ENCODE data around the gene TRMT2A. TPM values are rescaled to one million over a fixed set of nuclear protein-coding genes. Genes with fewer than 3 reads are reported as not detected.

The TRMT2A gene
- polyA plus RNA-seq, 1 of the 3 experiments (the other 2 are of a cell fraction), result 54.6 TPM

GRCh38 chr22:20062766-20063083 is 54.3 kb downstream of the TRMT2A start:
- H3K27ac ChIP-seq (ENCODE audit: low read depth in 2 of 2, low read length in 1 of 2), result no peak overlapping the region
- H3K79me2 ChIP-seq (ENCODE audit: insufficient read depth), result no peaks in the 10 kb centered on the region
- H2AFZ ChIP-seq (ENCODE audit: low read depth), result no peak overlapping the region
- H3K36me3 ChIP-seq (replicated peaks in 1 of 2; ENCODE audit: control insufficient read depth in 1 of 2, insufficient read depth in 2 of 2, low read length in 1 of 2), result peaks cover 0 to 9% of the 10 kb centered on the region in 2 experiments
- no peaks in the 10 kb centered on the region for H3K27me3 ChIP-seq (ENCODE audit: insufficient read depth)
- ChIA-PET POLR2A (no interaction called here), CTCF (interaction anchor here (1.1 to 1.9 kb wide), 2 partner anchors 8 to 49 kb away, joined by 3 to 7 read pairs; no protein-coding TSS in a partner anchor)
- H3K4me3 ChIP-seq (ENCODE audit: low read depth in 2 of 2, low read length in 1 of 2), result no peak overlapping the region
- TF ChIP-seq, protein P1, sequence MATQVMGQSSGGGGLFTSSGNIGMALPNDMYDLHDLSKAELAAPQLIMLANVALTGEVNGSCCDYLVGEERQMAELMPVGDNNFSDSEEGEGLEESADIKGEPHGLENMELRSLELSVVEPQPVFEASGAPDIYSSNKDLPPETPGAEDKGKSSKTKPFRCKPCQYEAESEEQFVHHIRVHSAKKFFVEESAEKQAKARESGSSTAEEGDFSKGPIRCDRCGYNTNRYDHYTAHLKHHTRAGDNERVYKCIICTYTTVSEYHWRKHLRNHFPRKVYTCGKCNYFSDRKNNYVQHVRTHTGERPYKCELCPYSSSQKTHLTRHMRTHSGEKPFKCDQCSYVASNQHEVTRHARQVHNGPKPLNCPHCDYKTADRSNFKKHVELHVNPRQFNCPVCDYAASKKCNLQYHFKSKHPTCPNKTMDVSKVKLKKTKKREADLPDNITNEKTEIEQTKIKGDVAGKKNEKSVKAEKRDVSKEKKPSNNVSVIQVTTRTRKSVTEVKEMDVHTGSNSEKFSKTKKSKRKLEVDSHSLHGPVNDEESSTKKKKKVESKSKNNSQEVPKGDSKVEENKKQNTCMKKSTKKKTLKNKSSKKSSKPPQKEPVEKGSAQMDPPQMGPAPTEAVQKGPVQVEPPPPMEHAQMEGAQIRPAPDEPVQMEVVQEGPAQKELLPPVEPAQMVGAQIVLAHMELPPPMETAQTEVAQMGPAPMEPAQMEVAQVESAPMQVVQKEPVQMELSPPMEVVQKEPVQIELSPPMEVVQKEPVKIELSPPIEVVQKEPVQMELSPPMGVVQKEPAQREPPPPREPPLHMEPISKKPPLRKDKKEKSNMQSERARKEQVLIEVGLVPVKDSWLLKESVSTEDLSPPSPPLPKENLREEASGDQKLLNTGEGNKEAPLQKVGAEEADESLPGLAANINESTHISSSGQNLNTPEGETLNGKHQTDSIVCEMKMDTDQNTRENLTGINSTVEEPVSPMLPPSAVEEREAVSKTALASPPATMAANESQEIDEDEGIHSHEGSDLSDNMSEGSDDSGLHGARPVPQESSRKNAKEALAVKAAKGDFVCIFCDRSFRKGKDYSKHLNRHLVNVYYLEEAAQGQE (IDR thresholded peaks at IDR 0.05; ENCODE audit: low read depth, low read length), result no peak
- TF ChIP-seq FOXM1 (IDR thresholded peaks at IDR 0.05; ENCODE audit: low read depth) (no peak), RFX5 (IDR thresholded peaks at IDR 0.05; ENCODE audit: low read length) (no peak), YY1 (IDR thresholded peaks at IDR 0.05; ENCODE audit: low read depth) (no peak), POLR2AphosphoS5 (IDR thresholded peaks at IDR 0.05; ENCODE audit: low read depth, low read length) (no peak), TAF1 (IDR thresholded peaks at IDR 0.05; ENCODE audit: borderline replicate concordance, low read depth, low read length) (no peak), GATA2 (CRISPR knock-in tag; IDR thresholded peaks at IDR 0.05) (no peak), NFIC (IDR thresholded peaks at IDR 0.05; ENCODE audit: borderline replicate concordance) (no peak), SMC3 (IDR thresholded peaks at IDR 0.05; ENCODE audit: low read depth, low read length) (no peak), SIN3A (IDR thresholded peaks at IDR 0.05; ENCODE audit: borderline replicate concordance, low read depth, low read length) (no peak), ZBTB33 (IDR thresholded peaks at IDR 0.05; ENCODE audit: borderline replicate concordance, low read depth) (no peak), FOXJ3 (CRISPR knock-in tag; IDR thresholded peaks at IDR 0.05) (no peak)
- TF ChIP-seq, protein P2, sequence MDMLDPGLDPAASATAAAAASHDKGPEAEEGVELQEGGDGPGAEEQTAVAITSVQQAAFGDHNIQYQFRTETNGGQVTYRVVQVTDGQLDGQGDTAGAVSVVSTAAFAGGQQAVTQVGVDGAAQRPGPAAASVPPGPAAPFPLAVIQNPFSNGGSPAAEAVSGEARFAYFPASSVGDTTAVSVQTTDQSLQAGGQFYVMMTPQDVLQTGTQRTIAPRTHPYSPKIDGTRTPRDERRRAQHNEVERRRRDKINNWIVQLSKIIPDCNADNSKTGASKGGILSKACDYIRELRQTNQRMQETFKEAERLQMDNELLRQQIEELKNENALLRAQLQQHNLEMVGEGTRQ (IDR thresholded peaks at IDR 0.05; ENCODE audit: borderline replicate concordance, low read depth, low read length), result no peak
- TF ChIP-seq, protein P3, sequence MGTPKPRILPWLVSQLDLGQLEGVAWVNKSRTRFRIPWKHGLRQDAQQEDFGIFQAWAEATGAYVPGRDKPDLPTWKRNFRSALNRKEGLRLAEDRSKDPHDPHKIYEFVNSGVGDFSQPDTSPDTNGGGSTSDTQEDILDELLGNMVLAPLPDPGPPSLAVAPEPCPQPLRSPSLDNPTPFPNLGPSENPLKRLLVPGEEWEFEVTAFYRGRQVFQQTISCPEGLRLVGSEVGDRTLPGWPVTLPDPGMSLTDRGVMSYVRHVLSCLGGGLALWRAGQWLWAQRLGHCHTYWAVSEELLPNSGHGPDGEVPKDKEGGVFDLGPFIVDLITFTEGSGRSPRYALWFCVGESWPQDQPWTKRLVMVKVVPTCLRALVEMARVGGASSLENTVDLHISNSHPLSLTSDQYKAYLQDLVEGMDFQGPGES (IDR thresholded peaks at IDR 0.05; ENCODE audit: low read depth, low read length), result no peak
- no peak overlapping the region for H3K4me2 ChIP-seq
- peaks cover 2% of the 10 kb centered on the region for H3F3A ChIP-seq (replicated peaks; ENCODE audit: insufficient read depth)
- H4K20me1 ChIP-seq (ENCODE audit: insufficient read depth), result no peaks in the 10 kb centered on the region
- no peaks in the 10 kb centered on the region for H3K4me1 ChIP-seq (ENCODE audit: control insufficient read depth in 1 of 2, insufficient read depth in 2 of 2, low read depth in 1 of 2, low read length in 1 of 2)
- H3K9ac ChIP-seq, result no peak overlapping the region
- H3K9me2 ChIP-seq, result no peaks in the 10 kb centered on the region
- H3K9me3 ChIP-seq, result no peaks in the 10 kb centered on the region
- DNase-seq, result no peak
- WGBS (ENCODE audit: low lambda C conversion rate), result 76% methylated on average over 11 of the region's 11 CpGs

All from SK-N-SH (cell line).